Small intestine (tissue), 7 donors: Measurements from ENCODE around the gene OARD1. TPM values are rescaled to one million over a fixed set of nuclear protein-coding genes. Genes with fewer than 3 reads are reported as not detected.

Experiments used
- DNase-seq, 2 donors: peaks; one replicate each; pipeline versions ENCODE4 v3.0.0 to v3.0.0-alpha.2; 2013
- FAIRE-seq: peaks from 2 replicates; lab custom pipeline; 2012; peaks lifted over from hg19 to GRCh38; lab: Jason Lieb, UNC
- H3K27ac ChIP-seq, 3 donors: one replicate each; pipeline ENCODE4 v1.5.1; 2013; ENCODE audit warnings: low read length in 2 of 3, mild to moderate bottlenecking in 2 of 3, control low read depth in 1 of 3, inconsistent platforms in 1 of 3, low read depth in 1 of 3, moderate library complexity in 1 of 3
- H3K27me3 ChIP-seq, 3 donors: one replicate each; pipeline ENCODE4 v1.6.1; 2013; ENCODE audit warnings: low read length in 3 of 3, inconsistent platforms in 1 of 3; ENCODE audit not compliant: control insufficient read depth in 3 of 3, insufficient read depth in 3 of 3
- H3K36me3 ChIP-seq, 3 donors: one replicate each; pipeline ENCODE4 v1.6.1; 2013; ENCODE audit warnings: low read length in 3 of 3, inconsistent platforms in 1 of 3, low read depth in 1 of 3, mild to moderate bottlenecking in 1 of 3, moderate library complexity in 1 of 3; ENCODE audit not compliant: control insufficient read depth in 3 of 3, insufficient read depth in 2 of 3
- H3K4me1 ChIP-seq, 3 donors: one replicate each; pipeline ENCODE4 v1.6.1; 2013; ENCODE audit warnings: low read length in 2 of 3, inconsistent platforms in 1 of 3, low read depth in 1 of 3, mild to moderate bottlenecking in 1 of 3, moderate library complexity in 1 of 3; ENCODE audit not compliant: control insufficient read depth in 3 of 3, insufficient read depth in 2 of 3
- H3K4me3 ChIP-seq, 3 donors: one replicate each; pipeline ENCODE4 v1.5.1; 2013; ENCODE audit warnings: low read length in 3 of 3, control low read depth in 1 of 3, inconsistent platforms in 1 of 3, low read depth in 1 of 3, mild to moderate bottlenecking in 1 of 3, moderate library complexity in 1 of 3
- H3K9me3 ChIP-seq, 2 donors: one replicate each; pipeline ENCODE4 v1.6.1; 2013; ENCODE audit warnings: low read depth in 1 of 2, low read length in 1 of 2; ENCODE audit not compliant: control insufficient read depth in 2 of 2, insufficient read depth in 1 of 2
- WGBS, 3 donors: extraction: QIAGEN DNeasy Blood & Tissue Kit; methylation state at CpG; one replicate each; pipeline ENCODE4 v1.1.7; 2013; 5-methylcytosine and 5-hydroxymethylcytosine counted together
- polyA plus RNA-seq, 4 donors: library from polyadenylated mRNA; stranded (reverse) in 3 of 4; unstranded in 1 of 4; fragments of 200-250 nt in 3 of 4; fragments of 120-200 nt in 1 of 4; gene quantifications; one replicate each; pipeline versions ENCODE4 v1.2.1 to v1.2.3, GENCODE V29; 2013
- donor health status: healthy with polysubstance abuse.
- donor health status: control.
- donor health status: control.
- donor health status: Bipolar disorder and iron deficiency.
- donor health status: healthy.

The OARD1 gene
- polyA plus RNA-seq, 4 donors = 31.3 to 78.1 (median 43.6) TPM

- no peak for FAIRE-seq
Observed at GRCh38 chr6:41061196-41061726, 10.9 kb downstream of the OARD1 start.

GRCh38 chr6:41059556-41059955 lies 12.6 kb downstream of the OARD1 start:
- FAIRE-seq = no peak
- Histone ChIP-seq H3K9me3 (no peaks in the 10 kb centered on the region), H3K4me1 (peaks cover 7 to 91% (median 25%) of the 10 kb centered on the region in 3 donors), H3K27me3 (no peaks in the 10 kb centered on the region), H3K27ac (no peak overlapping the region), H3K4me3 (no peak overlapping the region), H3K36me3 (peaks cover 0 to 8% (median 0%) of the 10 kb centered on the region in 3 donors)
- no peak for DNase-seq
- 78 to 94% (median 90%) methylated on average over 1 of the region's 1 CpG for WGBS, 3 donors

More at GRCh38 chr6:41061196-41061726, 10.9 kb downstream of the OARD1 start:
- no peaks in the 10 kb centered on the region for H3K27me3 ChIP-seq
- no peak overlapping the region for H3K4me3 ChIP-seq
- peaks cover 7 to 85% (median 26%) of the 10 kb centered on the region in 3 donors for H3K4me1 ChIP-seq
- H3K27ac ChIP-seq = no peak overlapping the region
- no peak for DNase-seq
- WGBS, 3 donors = 89 to 91% (median 89%) methylated on average over 13 of the region's 13 CpGs
- peaks cover 0 to 11% (median 0%) of the 10 kb centered on the region in 3 donors for H3K36me3 ChIP-seq
- no peaks in the 10 kb centered on the region for H3K9me3 ChIP-seq

GRCh38 chr6:41058783-41059181 lies 13.4 kb downstream of the OARD1 start:
- 83 to 91% (median 88%) methylated on average over 2 of the region's 2 CpGs for WGBS, 3 donors
- H3K4me3 ChIP-seq = no peak overlapping the region
- H3K27ac ChIP-seq = peak overlapping the region in 2 of 3 donors; percentile 14 to 90
- no peaks in the 10 kb centered on the region for H3K9me3 ChIP-seq
- no peak for FAIRE-seq
- H3K36me3 ChIP-seq = peaks cover 0 to 8% (median 0%) of the 10 kb centered on the region in 3 donors
- H3K4me1 ChIP-seq = peaks cover 4 to 90% (median 18%) of the 10 kb centered on the region in 3 donors
- no peaks in the 10 kb centered on the region for H3K27me3 ChIP-seq
- no peak for DNase-seq

DNA sequence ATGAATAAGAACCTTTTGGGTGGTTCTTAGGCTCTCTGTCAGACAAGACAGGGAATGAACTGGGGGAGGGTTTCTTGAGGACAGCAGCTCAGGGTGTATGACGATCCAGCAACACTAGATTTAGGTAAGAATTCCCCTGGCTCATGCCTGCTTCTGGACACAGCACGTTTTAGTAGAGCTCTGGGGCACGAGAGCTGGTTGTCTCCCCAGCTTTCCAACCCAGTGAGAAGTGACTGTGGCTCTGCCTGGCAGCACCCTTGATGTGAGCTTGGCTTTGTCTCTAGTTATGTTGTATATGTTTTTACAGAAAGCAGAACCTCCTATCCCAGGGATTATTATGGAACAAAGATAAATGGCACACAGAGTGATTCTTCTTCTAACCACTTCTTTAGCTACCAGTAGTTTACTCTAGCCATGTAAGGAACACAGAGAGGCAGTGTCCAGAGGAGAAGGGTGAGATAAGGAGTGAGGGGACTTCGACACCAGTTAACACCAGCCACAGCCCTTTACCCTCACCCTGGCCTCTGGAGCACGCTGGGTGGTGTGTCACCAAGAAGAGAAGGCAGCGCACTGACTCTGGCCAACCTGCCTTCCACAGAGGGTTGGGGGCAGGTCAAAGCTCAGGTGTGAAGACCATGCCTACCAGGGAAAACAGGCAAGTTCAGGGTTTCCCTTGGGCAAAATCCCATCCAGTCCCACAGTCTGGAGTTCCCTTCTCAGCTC lies 15.2 kb downstream of the OARD1 start:
- peak overlapping the region; percentile 45 to 97 (median 90) for H3K27ac ChIP-seq
- peaks cover 2 to 93% (median 14%) of the 10 kb centered on the region in 3 donors for H3K4me1 ChIP-seq
- H3K4me3 ChIP-seq = no peak overlapping the region
- H3K27me3 ChIP-seq = no peaks in the 10 kb centered on the region
- H3K9me3 ChIP-seq = no peaks in the 10 kb centered on the region
- peaks cover 0 to 13% (median 0%) of the 10 kb centered on the region in 3 donors for H3K36me3 ChIP-seq
- 40 to 68% (median 51%) methylated on average over 6 of the region's 6 CpGs for WGBS, 3 donors
- FAIRE-seq (no peak), DNase-seq (peak; percentile 85 to 90)

DNA sequence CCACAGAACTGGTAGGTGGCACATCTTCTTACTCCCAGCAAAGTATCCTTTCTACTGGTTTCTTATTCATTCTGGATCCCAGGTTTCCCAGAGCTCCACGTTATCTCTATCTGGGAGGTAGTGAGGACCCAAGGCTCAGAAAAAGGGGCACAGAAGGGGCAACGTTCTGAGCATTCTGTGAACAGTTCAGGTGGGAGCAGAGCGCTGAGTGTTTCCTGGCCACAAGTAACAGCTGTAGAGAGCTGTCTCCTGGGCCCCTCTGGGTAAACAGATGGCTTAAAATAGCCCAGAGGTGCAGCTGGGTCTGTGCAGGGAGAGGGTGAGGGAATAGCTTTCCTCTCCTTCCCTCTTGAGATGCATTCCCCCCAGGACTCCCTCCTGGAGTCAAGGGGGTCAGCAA lies 17.0 kb downstream of the OARD1 start:
- Histone ChIP-seq H3K4me3 (no peak overlapping the region), H3K4me1 (peaks cover 2 to 94% (median 14%) of the 10 kb centered on the region in 3 donors), H3K36me3 (peaks cover 0 to 6% (median 0%) of the 10 kb centered on the region in 3 donors), H3K27me3 (no peaks in the 10 kb centered on the region), H3K27ac (peak overlapping the region in 1 of 3 donors; percentile 90), H3K9me3 (no peaks in the 10 kb centered on the region)
- WGBS, 3 donors = 41 to 73% (median 53%) methylated on average over 3 of the region's 3 CpGs
- FAIRE-seq (no peak), DNase-seq (no peak)

DNA sequence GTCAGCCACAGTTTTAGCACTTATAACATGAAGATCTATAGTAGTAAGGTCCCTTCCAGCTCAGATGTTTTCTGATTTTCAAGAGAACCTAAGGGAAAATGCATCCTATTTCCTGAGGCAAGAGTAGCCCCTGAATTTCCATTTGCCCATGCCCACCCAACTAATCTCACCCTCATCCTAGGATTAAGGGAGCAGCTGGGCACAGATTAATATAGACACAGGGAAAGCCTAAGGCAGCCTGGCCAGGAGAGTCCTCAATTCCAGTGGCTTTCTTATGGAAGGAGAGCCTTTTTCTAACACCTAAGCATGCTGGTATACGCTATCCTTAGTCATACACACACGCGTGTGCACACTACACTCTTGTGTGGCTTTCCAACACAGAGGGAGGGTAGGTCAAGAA lies 17.6 kb downstream of the OARD1 start:
- H3K27me3 ChIP-seq = no peaks in the 10 kb centered on the region
- DNase-seq (no peak), FAIRE-seq (no peak)
- H3K36me3 ChIP-seq = peaks cover 0 to 5% (median 0%) of the 10 kb centered on the region in 3 donors
- H3K27ac ChIP-seq = peak overlapping the region in 1 of 3 donors; percentile 90
- no peak overlapping the region for H3K4me3 ChIP-seq
- 97 to 99% (median 98%) methylated on average over 3 of the region's 3 CpGs for WGBS, 3 donors
- no peaks in the 10 kb centered on the region for H3K9me3 ChIP-seq
- H3K4me1 ChIP-seq = peaks cover under 1 to 97% (median 12%) of the 10 kb centered on the region in 3 donors

- peak within 1 kb of the TSS in 1 of 3 donors; percentile 26 for H3K27ac ChIP-seq
- 64 to 78% (median 77%) methylated on average over 5 of the region's 5 CpGs for WGBS, 3 donors
- DNase-seq (no peak), FAIRE-seq (no peak)
- H3K36me3 ChIP-seq = peaks cover 0 to 5% (median 0%) of the 10 kb centered on the region in 3 donors
- H3K4me1 ChIP-seq = peaks cover 0 to 97% (median 4%) of the 10 kb centered on the region in 3 donors
- H3K4me3 ChIP-seq = no peak within 1 kb of the TSS
- no peaks in the 10 kb centered on the region for H3K9me3 ChIP-seq
- H3K27me3 ChIP-seq = no peaks in the 10 kb centered on the region
Observed at GRCh38 chr6:41053041-41053440, 19.1 kb downstream of the OARD1 start, which contains the start of gene APOBEC2. TSS of gene APOBEC2 (plus strand) at chr6:41053202. CDS start at chr6:41053348, 146 bp downstream.

DNA sequence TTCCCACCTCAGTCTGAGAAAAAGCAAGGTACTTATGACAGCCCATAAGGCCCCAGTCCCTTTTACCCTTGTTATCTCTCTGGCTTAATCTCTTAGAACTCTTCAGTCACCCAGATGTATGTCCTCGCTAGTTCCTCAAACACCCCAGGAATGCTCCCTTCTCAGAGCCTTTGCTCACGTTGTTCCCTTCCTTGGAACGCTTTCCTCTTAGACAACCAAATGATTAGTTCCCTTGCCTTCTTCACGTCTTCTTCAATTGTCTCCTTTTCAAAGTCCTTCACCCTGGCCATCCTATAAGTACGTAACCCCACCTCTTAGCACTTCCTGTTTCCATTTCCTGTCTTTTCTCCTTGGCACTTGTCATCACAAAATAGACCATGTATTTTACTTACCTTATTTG lies 20.3 kb downstream of the OARD1 start:
- Histone ChIP-seq H3K36me3 (peaks cover 0 to 5% (median 0%) of the 10 kb centered on the region in 3 donors), H3K9me3 (no peaks in the 10 kb centered on the region), H3K27me3 (no peaks in the 10 kb centered on the region), H3K4me3 (no peak overlapping the region), H3K27ac (no peak overlapping the region), H3K4me1 (peaks cover 0 to 97% (median 4%) of the 10 kb centered on the region in 3 donors)
- DNase-seq (no peak), FAIRE-seq (no peak)
- WGBS, 3 donors = 68 to 94% (median 81%) methylated on average over 5 of the region's 5 CpGs
